Activated T-helper 2 cell treated with anti-CD3 and anti-CD28 coated beads, Interferon-gamma antibody, Interleukin-2, Interleukin-4, amounts not matched to agents 10 μg/mL and 5 μg/mL and 100 μg/mL, durations not matched to agents 14 hours and 24 hours and 36 hours (primary cell): ENCODE results near the gene AVL9. TPM values are rescaled to one million over a fixed set of nuclear protein-coding genes. Genes with fewer than 3 reads are reported as not detected.
"Not testable (repeated sequence)": the region's sequence is repeated elsewhere in the genome, so short reads cannot be mapped to it uniquely, and the experiment has no call there.

Source experiments
- DNase-seq: peaks from one replicate; pipeline ENCODE4 v3.0.0; 2021; ENCODE audit warnings: low spot score
- H3K27ac Mint-ChIP-seq: one replicate; pipeline ENCODE4 v1.8.0; 2021; ENCODE audit warnings: mixed read lengths
- H3K27me3 Mint-ChIP-seq: one replicate; pipeline ENCODE4 v1.8.0; 2021; ENCODE audit warnings: low read depth, mixed read lengths
- H3K36me3 Mint-ChIP-seq: one replicate; pipeline ENCODE4 v1.8.0; 2021; ENCODE audit warnings: low read depth, mixed read lengths
- H3K4me1 Mint-ChIP-seq: one replicate; pipeline ENCODE4 v1.8.0; 2021; ENCODE audit warnings: low read depth, mixed read lengths
- H3K4me3 Mint-ChIP-seq: one replicate; pipeline ENCODE4 v1.8.0; 2021; ENCODE audit warnings: low read depth, mild to moderate bottlenecking, moderate library complexity, mixed read lengths
- H3K9me3 Mint-ChIP-seq: one replicate; pipeline ENCODE4 v1.8.0; 2021; ENCODE audit warnings: mixed read lengths
- intact Hi-C: fragments of 100-400 bp; cut with micrococcal nuclease; formaldehyde crosslinking; loops from one replicate; pipeline ENCODE4 v1.15.1; 2023
- total RNA-seq: library from RNA; stranded (reverse); gene quantifications from 2 replicates; pipeline ENCODE4 v1.2.3, GENCODE V29; 2022

AVL9 gene
- 40.8 and 43.9 TPM in 2 replicates for total RNA-seq

DNA sequence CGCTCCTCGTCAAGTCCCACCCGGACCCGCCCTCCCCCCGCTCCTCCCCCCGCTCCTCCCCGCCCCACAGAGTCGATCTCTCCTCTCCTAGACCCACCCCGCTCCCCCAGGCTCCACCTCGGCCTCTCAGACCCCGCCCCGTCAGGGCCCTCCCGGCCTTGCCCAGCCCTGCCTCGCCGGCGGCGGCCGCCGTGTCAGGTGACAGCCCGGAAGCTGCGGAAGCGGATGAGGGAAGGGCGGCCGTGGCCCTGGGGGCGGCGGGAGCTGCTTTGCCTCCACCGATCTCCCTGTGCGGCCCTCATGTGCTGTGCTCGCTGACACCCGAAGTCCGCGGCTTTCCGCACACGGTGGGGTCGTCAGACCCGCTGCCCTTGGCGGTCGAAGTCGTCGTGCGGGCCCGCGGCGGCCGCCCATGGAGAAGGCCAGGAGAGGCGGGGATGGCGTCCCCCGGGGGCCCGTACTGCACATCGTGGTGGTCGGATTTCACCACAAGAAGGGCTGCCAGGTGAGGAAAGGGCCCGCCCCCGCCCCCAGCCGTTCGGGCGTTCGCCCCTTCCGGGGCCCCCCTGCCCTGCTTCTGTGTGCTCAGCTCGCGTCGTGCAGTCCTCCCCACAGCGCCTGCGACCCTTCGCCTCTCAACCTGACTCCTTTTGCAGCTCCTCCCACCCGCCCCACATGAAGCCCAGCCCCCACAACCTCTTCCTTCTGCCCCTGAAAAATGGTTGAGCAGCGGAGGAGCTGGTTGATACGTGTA lies at the start of gene AVL9:
TSS of gene AVL9 (plus strand) at position 192 of the 754 bp plus-strand sequence. CDS start at position 413, 221 bp downstream.
- intact Hi-C loops, result loop anchor here (1.0 to 2.0 kb wide), 2 partner anchors 568 to 633 kb away; partner anchors contain the start of gene BBS9
- Mint-ChIP-seq H3K36me3 (peaks cover 29% of the 10 kb centered on the region), H3K9me3 (peaks cover 7% of the 10 kb centered on the region), H3K27me3 (no peaks in the 10 kb centered on the region), H3K4me1 (peaks cover 33% of the 10 kb centered on the region), H3K27ac (peak within 1 kb of the TSS; percentile 95), H3K4me3 (peak within 1 kb of the TSS; percentile 94)
- peak; percentile 99 for DNase-seq

DNA sequence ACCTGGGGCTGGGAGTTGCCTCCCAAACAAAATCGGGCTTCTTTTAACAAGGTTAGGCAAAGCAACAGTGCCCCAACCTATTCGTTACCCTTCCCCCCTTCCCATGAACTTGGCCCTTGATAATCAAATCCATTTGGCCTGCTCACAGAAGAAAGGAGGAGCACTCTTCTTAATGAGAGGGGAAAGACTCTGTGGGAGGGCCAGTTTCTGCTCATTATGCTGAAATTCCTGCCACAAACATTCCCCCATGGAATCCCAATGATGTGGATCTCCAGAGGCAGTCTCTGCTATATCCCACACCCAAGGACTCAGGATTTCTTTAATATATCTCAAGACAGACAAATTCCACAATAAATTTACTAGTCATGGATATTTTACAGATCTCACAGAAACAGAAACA lies 48.1 kb upstream of the AVL9 start:
- no peak for DNase-seq
- no peaks in the 10 kb centered on the region for H3K36me3 Mint-ChIP-seq
- H3K4me3 Mint-ChIP-seq, result no peak overlapping the region
- H3K9me3 Mint-ChIP-seq, result no peaks in the 10 kb centered on the region
- no peaks in the 10 kb centered on the region for H3K27me3 Mint-ChIP-seq
- intact Hi-C loops, result no loop called here
- H3K4me1 Mint-ChIP-seq, result no peaks in the 10 kb centered on the region
- H3K27ac Mint-ChIP-seq, result no peak overlapping the region

- H3K4me1 Mint-ChIP-seq, result no peaks in the 10 kb centered on the region
- no peaks in the 10 kb centered on the region for H3K27me3 Mint-ChIP-seq
These were observed 41.8 kb upstream of the AVL9 start for GRCh38 chr7:32453341-32454011.

GRCh38 chr7:32458025-32458424 lies 37.3 kb upstream of the AVL9 start:
- Mint-ChIP-seq H3K27me3 (no peaks in the 10 kb centered on the region), H3K4me3 (no peak overlapping the region), H3K4me1 (no peaks in the 10 kb centered on the region), H3K27ac (no peak overlapping the region), H3K9me3 (no peaks in the 10 kb centered on the region), H3K36me3 (no peaks in the 10 kb centered on the region)
- intact Hi-C loops, result no loop called here
- DNase-seq, result no peak

More at GRCh38 chr7:32453341-32454011, 41.8 kb upstream of the AVL9 start:
- H3K9me3 Mint-ChIP-seq, result no peaks in the 10 kb centered on the region
- no peak overlapping the region for H3K27ac Mint-ChIP-seq
- no peak for DNase-seq
- H3K36me3 Mint-ChIP-seq, result no peaks in the 10 kb centered on the region
- no peak overlapping the region for H3K4me3 Mint-ChIP-seq
- intact Hi-C loops, result no loop called here

DNA sequence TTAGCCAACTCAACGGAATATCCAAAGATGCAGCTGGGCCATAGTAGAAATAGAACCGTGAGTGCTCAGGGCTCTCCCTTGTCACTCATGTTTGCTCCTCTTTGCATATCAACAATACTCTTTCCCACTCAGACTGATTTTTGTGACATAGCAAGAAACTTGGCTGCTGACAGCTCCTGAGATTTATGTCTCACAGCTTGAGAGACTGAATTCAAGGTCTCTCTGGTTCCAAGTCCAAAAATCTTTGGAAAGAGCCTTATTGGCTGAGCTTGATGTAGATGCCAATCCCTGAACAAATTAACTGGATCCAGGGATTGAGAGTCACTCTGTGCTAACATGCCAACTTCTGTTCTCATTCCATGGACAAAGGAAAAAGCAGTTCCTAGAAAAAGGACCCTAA lies 35.5 kb upstream of the AVL9 start:
- DNase-seq, result no peak
- no peaks in the 10 kb centered on the region for H3K4me1 Mint-ChIP-seq
- H3K9me3 Mint-ChIP-seq, result no peaks in the 10 kb centered on the region
- H3K36me3 Mint-ChIP-seq, result no peaks in the 10 kb centered on the region
- no peak overlapping the region for H3K4me3 Mint-ChIP-seq
- H3K27me3 Mint-ChIP-seq, result no peaks in the 10 kb centered on the region
- no peak overlapping the region for H3K27ac Mint-ChIP-seq
- intact Hi-C loops, result no loop called here

GRCh38 chr7:32461484-32461883 lies 33.8 kb upstream of the AVL9 start:
- intact Hi-C loops, result no loop called here
- no peaks in the 10 kb centered on the region for H3K27me3 Mint-ChIP-seq
- H3K27ac Mint-ChIP-seq, result no peak overlapping the region
- no peak for DNase-seq
- H3K36me3 Mint-ChIP-seq, result no peaks in the 10 kb centered on the region
- H3K9me3 Mint-ChIP-seq, result no peaks in the 10 kb centered on the region
- H3K4me1 Mint-ChIP-seq, result no peaks in the 10 kb centered on the region
- no peak overlapping the region for H3K4me3 Mint-ChIP-seq

- H3K27me3 Mint-ChIP-seq, result no peaks in the 10 kb centered on the region
- H3K4me3 Mint-ChIP-seq, result no peak overlapping the region
- no peak overlapping the region for H3K27ac Mint-ChIP-seq
- H3K9me3 Mint-ChIP-seq, result no peaks in the 10 kb centered on the region
- H3K36me3 Mint-ChIP-seq, result no peaks in the 10 kb centered on the region
- no peaks in the 10 kb centered on the region for H3K4me1 Mint-ChIP-seq
- intact Hi-C loops, result no loop called here
- DNase-seq, result no peak
These were observed 32.8 kb upstream of the AVL9 start for GRCh38 chr7:32462451-32462850.

GRCh38 chr7:32462977-32463376 lies 32.3 kb upstream of the AVL9 start:
- no peaks in the 10 kb centered on the region for H3K27me3 Mint-ChIP-seq
- intact Hi-C loops, result no loop called here
- DNase-seq, result no peak
- H3K36me3 Mint-ChIP-seq, result no peaks in the 10 kb centered on the region
- H3K4me3 Mint-ChIP-seq, result no peak overlapping the region
- no peaks in the 10 kb centered on the region for H3K9me3 Mint-ChIP-seq
- H3K4me1 Mint-ChIP-seq, result no peaks in the 10 kb centered on the region
- no peak overlapping the region for H3K27ac Mint-ChIP-seq

DNA sequence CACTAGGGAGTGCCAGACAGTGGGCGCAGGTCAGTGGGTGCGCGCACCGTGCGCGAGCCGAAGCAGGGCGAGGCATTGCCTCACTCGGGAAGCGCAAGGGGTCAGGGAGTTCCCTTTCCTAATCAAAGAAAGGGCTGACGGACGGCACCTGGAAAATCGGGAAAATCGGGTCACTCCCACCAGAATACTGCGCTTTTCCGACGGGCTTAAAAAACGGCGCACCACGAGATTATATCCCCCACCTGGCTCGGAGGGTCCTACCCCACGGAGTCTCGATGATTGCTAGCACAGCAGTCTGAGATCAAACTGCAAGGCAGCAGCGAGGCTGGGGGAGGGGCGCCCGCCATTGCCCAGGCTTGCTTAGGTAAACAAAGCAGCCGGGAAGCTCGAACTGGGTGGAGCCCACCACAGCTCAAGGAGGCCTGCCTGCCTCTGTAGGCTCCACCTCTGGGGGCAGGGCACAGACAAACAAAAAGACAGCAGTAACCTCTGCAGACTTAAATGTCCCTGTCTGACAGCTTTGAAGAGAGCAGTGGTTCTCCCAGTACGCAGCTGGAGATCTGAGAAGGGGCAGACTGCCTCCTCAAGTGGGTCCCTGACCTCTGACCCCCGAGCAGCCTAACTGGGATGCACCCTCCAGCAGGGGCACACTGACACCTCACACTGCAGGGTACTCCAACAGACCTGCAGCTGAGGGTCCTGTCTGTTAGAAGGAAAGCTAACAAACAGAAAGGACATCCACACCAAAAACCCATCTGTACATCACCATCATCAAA lies 30.5 kb upstream of the AVL9 start:
- DNase-seq, intact Hi-C loops, H3K4me3 Mint-ChIP-seq, H3K4me1 Mint-ChIP-seq, H3K27me3 Mint-ChIP-seq, H3K9me3 Mint-ChIP-seq, H3K36me3 Mint-ChIP-seq, H3K27ac Mint-ChIP-seq: not testable (repeated sequence)

GRCh38 chr7:32470004-32470403 lies 25.3 kb upstream of the AVL9 start:
- DNase-seq, H3K9me3 Mint-ChIP-seq, H3K36me3 Mint-ChIP-seq, H3K4me3 Mint-ChIP-seq, H3K4me1 Mint-ChIP-seq, H3K27me3 Mint-ChIP-seq, intact Hi-C loops, H3K27ac Mint-ChIP-seq: not testable (repeated sequence)

DNA sequence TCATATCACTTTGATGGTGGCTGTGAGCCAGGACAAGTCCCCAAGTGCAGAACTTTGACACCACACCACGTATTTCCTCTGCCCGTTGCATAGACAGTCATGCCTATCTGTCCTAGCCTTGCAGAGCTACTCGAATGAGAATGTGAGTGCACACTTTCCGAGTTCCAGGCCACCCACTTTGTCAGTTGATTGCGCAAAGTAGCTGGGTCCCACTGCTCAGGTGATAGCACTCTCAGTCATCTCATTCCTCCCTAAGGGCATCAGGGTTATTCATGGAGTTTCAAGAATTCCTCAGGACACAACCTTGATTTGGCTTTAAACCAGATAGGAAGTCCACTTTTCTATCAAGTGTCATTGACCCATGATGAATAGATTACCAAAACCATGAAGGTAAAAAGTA lies 24.4 kb upstream of the AVL9 start:
- DNase-seq, result no peak
- Mint-ChIP-seq H3K27ac (no peak overlapping the region), H3K9me3 (no peaks in the 10 kb centered on the region), H3K4me3 (no peak overlapping the region), H3K36me3 (no peaks in the 10 kb centered on the region), H3K4me1 (no peaks in the 10 kb centered on the region), H3K27me3 (no peaks in the 10 kb centered on the region)
- intact Hi-C loops, result no loop called here

DNA sequence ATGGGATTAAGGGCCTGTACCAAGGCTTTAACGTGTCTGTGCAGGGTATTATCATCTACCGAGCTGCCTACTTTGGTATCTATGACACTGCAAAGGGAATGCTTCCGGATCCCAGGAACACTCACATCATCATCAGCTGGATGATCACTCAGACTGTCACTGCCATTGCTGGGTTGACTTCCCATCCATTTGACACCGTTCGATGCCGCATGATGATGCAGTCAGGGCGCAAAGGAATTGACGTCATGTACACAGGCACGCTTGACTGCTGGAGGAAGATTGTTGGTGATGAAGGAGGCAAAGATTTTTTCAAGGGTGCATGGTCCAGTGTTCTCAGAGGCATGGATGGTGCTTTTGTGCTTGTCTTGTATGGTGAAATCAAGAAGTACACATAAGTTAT lies 23.3 kb upstream of the AVL9 start:
- intact Hi-C loops, result no loop called here
- Mint-ChIP-seq H3K27ac (no peak overlapping the region), H3K27me3 (no peaks in the 10 kb centered on the region), H3K9me3 (no peaks in the 10 kb centered on the region), H3K4me3 (no peak overlapping the region), H3K4me1 (no peaks in the 10 kb centered on the region), H3K36me3 (no peaks in the 10 kb centered on the region)
- no peak for DNase-seq

GRCh38 chr7:32474008-32474407 lies 21.3 kb upstream of the AVL9 start:
- no peak overlapping the region for H3K27ac Mint-ChIP-seq
- no peak for DNase-seq
- H3K9me3 Mint-ChIP-seq, result no peaks in the 10 kb centered on the region
- no peaks in the 10 kb centered on the region for H3K4me1 Mint-ChIP-seq
- no peaks in the 10 kb centered on the region for H3K27me3 Mint-ChIP-seq
- no peak overlapping the region for H3K4me3 Mint-ChIP-seq
- intact Hi-C loops, result no loop called here
- no peaks in the 10 kb centered on the region for H3K36me3 Mint-ChIP-seq
